Esophagus muscularis mucosa (tissue), 3 donors: ENCODE results near the gene EIF3D.

Experiments used
- CTCF ChIP-seq, 3 experiments: fragments of 200-600 bp in 2 of 3; fragments of 450-650 bp in 1 of 3; sonication (generic) in 2 of 3; IDR thresholded peaks; one replicate each; pipeline ENCODE4 v1.5.1; 2017 to 2019; ENCODE audit warnings: antibody characterized with exemption in 3 of 3, mild to moderate bottlenecking in 2 of 3, moderate library complexity in 1 of 3
- EP300 ChIP-seq: sonication (generic); formaldehyde crosslinking; IDR thresholded peaks from one replicate; pipeline ENCODE4 v1.6.1; 2017; ENCODE audit warnings: antibody characterized with exemption

GRCh38 chr22:36569999-36570398, 41.0 kb upstream of the EIF3D start:
- TF ChIP-seq CTCF (IDR thresholded peaks at IDR 0.05) (peak in 1 of 3 experiments; percentile 8), EP300 (no peak)
